Stimulated activated CD8-positive, alpha-beta memory T cell treated with anti-CD3 and anti-CD28 coated beads, Interleukin-12 subunit alpha, Interleukin-12 subunit beta, amount 100 ng/mL, for 4 hours (primary cell): ENCODE results near the gene BPIFB1.

Experiments used
- DNase-seq: peaks from one replicate; pipeline ENCODE4 v3.0.0-alpha.2; 2020; ENCODE audit warnings: low read depth

Gene BPIFB1

GRCh38 chr20:33282991-33283555 lies at the start of gene BPIFB1:
Gene BPIFB1, plus strand, starts transcription at chr20:33283214. Its CDS starts 2,860 bp downstream, at chr20:33286074.
- DNase-seq: no peak

GRCh38 chr20:33234050-33234449 lies 49.0 kb upstream of the BPIFB1 start:
- no peak for DNase-seq

GRCh38 chr20:33235696-33236095 lies 47.3 kb upstream of the BPIFB1 start, which contains the start of gene BPIFA1:
Gene BPIFA1, plus strand, starts transcription at chr20:33235996. Its CDS starts 1,716 bp downstream, at chr20:33237712.
- no peak for DNase-seq

GRCh38 chr20:33236351-33236750 lies 46.7 kb upstream of the BPIFB1 start:
- DNase-seq: no peak

- DNase-seq: no peak
Observed at GRCh38 chr20:33237989-33238388, 45.0 kb upstream of the BPIFB1 start.

- DNase-seq: no peak
Observed at GRCh38 chr20:33239418-33239817, 43.6 kb upstream of the BPIFB1 start.

- no peak for DNase-seq
Observed at GRCh38 chr20:33239979-33240736, 42.9 kb upstream of the BPIFB1 start.

- no peak for DNase-seq
Observed at GRCh38 chr20:33240923-33241322, 42.1 kb upstream of the BPIFB1 start.

GRCh38 chr20:33242319-33243100 lies 40.5 kb upstream of the BPIFB1 start:
- no peak for DNase-seq

- no peak for DNase-seq
Observed at GRCh38 chr20:33246077-33246476, 36.9 kb upstream of the BPIFB1 start.

GRCh38 chr20:33249456-33249855 lies 33.6 kb upstream of the BPIFB1 start:
- no peak for DNase-seq

GRCh38 chr20:33250666-33251065 lies 32.3 kb upstream of the BPIFB1 start:
- DNase-seq: no peak

GRCh38 chr20:33251496-33251895 lies 31.5 kb upstream of the BPIFB1 start:
- no peak for DNase-seq

- DNase-seq: no peak
Observed at GRCh38 chr20:33252460-33252859, 30.6 kb upstream of the BPIFB1 start.

GRCh38 chr20:33255005-33255404 lies 28.0 kb upstream of the BPIFB1 start:
- no peak for DNase-seq

- DNase-seq: no peak
Observed at GRCh38 chr20:33257237-33257636, 25.8 kb upstream of the BPIFB1 start.

- DNase-seq: no peak
Observed at GRCh38 chr20:33259371-33259770, 23.6 kb upstream of the BPIFB1 start.

- DNase-seq: no peak
Observed at GRCh38 chr20:33261465-33261864, 21.5 kb upstream of the BPIFB1 start.

- no peak for DNase-seq
Observed at GRCh38 chr20:33262658-33263065, 20.4 kb upstream of the BPIFB1 start.

- DNase-seq: no peak
Observed at GRCh38 chr20:33263784-33264183, 19.2 kb upstream of the BPIFB1 start.

GRCh38 chr20:33267701-33268100 lies 15.3 kb upstream of the BPIFB1 start:
- no peak for DNase-seq

GRCh38 chr20:33272155-33272873 lies 10.7 kb upstream of the BPIFB1 start:
- DNase-seq: no peak
